Measurements from ENCODE around the gene IL2RG. TPM values are rescaled to one million over a fixed set of nuclear protein-coding genes. Genes with fewer than 3 reads are reported as not detected.

Gene IL2RG
- total RNA-seq, result 1 to 10 TPM in 1 of 2 donors, under 1 TPM in 1; 0.52 to 8.2 TPM

GRCh38 chrX:71111141-71111843 is at the start of gene IL2RG:
Gene IL2RG, minus strand, starts transcription at chrX:71111577. Its CDS starts 38 bp downstream, at chrX:71111539.
- Histone ChIP-seq H3K4me3 (no peak within 1 kb of the TSS), H3K27ac (peak within 1 kb of the TSS in 1 of 4 donors; percentile 21), H3K27me3 (no peaks in the 10 kb centered on the region), H3K9me3 (no peaks in the 10 kb centered on the region), H3K36me3 (replicated peaks in 1 of 2; ENCODE audit: insufficient read depth in 1 of 2, low read depth in 2 of 2) (no peaks in the 10 kb centered on the region), H3K4me1 (no peaks in the 10 kb centered on the region)
- no peak for ATAC-seq
- peak in 1 of 4 donors; percentile 28 for DNase-seq
- intact Hi-C loops (cut with DNase I), result no loop called here
- TF ChIP-seq CTCF (IDR thresholded peaks at IDR 0.05) (no peak), POLR2A (IDR thresholded peaks at IDR 0.05) (peak in 1 of 3 donors; percentile 35)
- 50 to 65% methylated on average over 7 to 8 of the region's 8 CpGs for WGBS, 2 donors

- DNase-seq, result no peak
- intact Hi-C loops (cut with DNase I), result no loop called here
- WGBS, 2 donors, result 79 to 88% methylated on average over 3 of the region's 3 CpGs
Observed at GRCh38 chrX:71160475-71160874, 49.1 kb upstream of the IL2RG start.

GRCh38 chrX:71159335-71159734 is 48.0 kb upstream of the IL2RG start:
- no peaks in the 10 kb centered on the region for H3K27me3 ChIP-seq
- TF ChIP-seq CTCF (IDR thresholded peaks at IDR 0.05), result no peak
- TF ChIP-seq POLR2A (IDR thresholded peaks at IDR 0.05), result no peak
- 67 to 83% methylated on average over 3 to 5 of the region's 5 CpGs for WGBS, 2 donors
- no peaks in the 10 kb centered on the region for H3K36me3 ChIP-seq (replicated peaks in 1 of 2; ENCODE audit: insufficient read depth in 1 of 2, low read depth in 2 of 2)
- no peaks in the 10 kb centered on the region for H3K4me1 ChIP-seq
- intact Hi-C loops (cut with DNase I), result no loop called here
- H3K4me3 ChIP-seq, result no peak overlapping the region
- H3K9me3 ChIP-seq, result no peaks in the 10 kb centered on the region
- DNase-seq (no peak), ATAC-seq (no peak)
- no peak overlapping the region for H3K27ac ChIP-seq

More at GRCh38 chrX:71160475-71160874, 49.1 kb upstream of the IL2RG start:
- Histone ChIP-seq H3K4me3 (no peak overlapping the region), H3K27ac (no peak overlapping the region), H3K36me3 (replicated peaks in 1 of 2; ENCODE audit: insufficient read depth in 1 of 2, low read depth in 2 of 2) (no peaks in the 10 kb centered on the region), H3K9me3 (no peaks in the 10 kb centered on the region), H3K27me3 (no peaks in the 10 kb centered on the region), H3K4me1 (no peaks in the 10 kb centered on the region)
- no peak for ATAC-seq
- TF ChIP-seq POLR2A (IDR thresholded peaks at IDR 0.05) (no peak), CTCF (IDR thresholded peaks at IDR 0.05) (no peak)

- Histone ChIP-seq H3K27ac (no peak overlapping the region), H3K9me3 (no peaks in the 10 kb centered on the region), H3K4me1 (no peaks in the 10 kb centered on the region), H3K4me3 (no peak overlapping the region), H3K36me3 (replicated peaks in 1 of 2; ENCODE audit: insufficient read depth in 1 of 2, low read depth in 2 of 2) (no peaks in the 10 kb centered on the region), H3K27me3 (no peaks in the 10 kb centered on the region)
- DNase-seq, result no peak
- intact Hi-C loops (cut with DNase I), result no loop called here
- ATAC-seq, result no peak
- TF ChIP-seq CTCF (IDR thresholded peaks at IDR 0.05) (no peak), POLR2A (IDR thresholded peaks at IDR 0.05) (no peak)
- 71 to 79% methylated on average over 6 of the region's 6 CpGs for WGBS, 2 donors
Observed at GRCh38 chrX:71158603-71159002, 47.2 kb upstream of the IL2RG start.

- no peaks in the 10 kb centered on the region for H3K27me3 ChIP-seq
- no peak for ATAC-seq
- no peak overlapping the region for H3K4me3 ChIP-seq
- no peak for DNase-seq
- no peaks in the 10 kb centered on the region for H3K4me1 ChIP-seq
- H3K27ac ChIP-seq, result no peak overlapping the region
- intact Hi-C loops (cut with DNase I), result no loop called here
- WGBS, 2 donors, result 58 to 83% methylated on average over 1 to 2 of the region's 3 CpGs
- H3K36me3 ChIP-seq (replicated peaks in 1 of 2; ENCODE audit: insufficient read depth in 1 of 2, low read depth in 2 of 2), result no peaks in the 10 kb centered on the region
- TF ChIP-seq CTCF (IDR thresholded peaks at IDR 0.05), result no peak
- no peak for TF ChIP-seq POLR2A (IDR thresholded peaks at IDR 0.05)
- no peaks in the 10 kb centered on the region for H3K9me3 ChIP-seq
Observed at GRCh38 chrX:71154641-71155040, 43.3 kb upstream of the IL2RG start.
